K562 (cell line): Measurements from ENCODE around the gene DSCAM. TPM values are rescaled to one million over a fixed set of nuclear protein-coding genes. Genes with fewer than 3 reads are reported as not detected.
A peak's percentile ranks its signal among the peaks of the same experiment; 100 is the strongest.

Experiments
- ATAC-seq: fragments of 200-7000 bp; cut with Tn5 transposase; 3 replicates; pipeline ENCODE4 v1.9.1; 2020; ENCODE audit warnings: moderate library complexity
- BruUV-seq: library from RNA; stranded (reverse); fragments of 400-500 nt; replicated peaks from 2 replicates; lab custom pipeline; 2021; lab: Mats Ljungman, UMichigan
- CTCF ChIA-PET: fragments of 300-600 bp; formaldehyde crosslinking; extraction: SDS; loops from one replicate; lab custom pipeline; 2021; ENCODE audit warnings: low intra/inter-chr PET ratio; lab: Yijun Ruan, JAX
- POLR2A ChIA-PET: fragments of 300-600, 350-650 bp; sonication (Branson Sonifier 250); formaldehyde crosslinking; extraction: SDS; loops from one replicate; lab custom pipeline; 2021; ENCODE audit warnings: antibody characterized with exemption, inconsistent platforms; lab: Yijun Ruan, JAX
- DNase-seq, 4 experiments: peaks; one replicate each; pipeline versions ENCODE4 v3.0.0 to v3.0.0-alpha.2; 2011 to 2018; ENCODE audit warnings: low spot score in 3 of 4, mixed read lengths in 3 of 4; ENCODE audit errors: extremely low read depth in 1 of 4
- FAIRE-seq: peaks from 2 replicates; lab custom pipeline; 2011; peaks lifted over from hg19 to GRCh38; lab: Jason Lieb, UNC
- H2AFZ ChIP-seq: 2 replicates; pipeline ENCODE4 v1.6.0; 2011; ENCODE audit warnings: low read depth, low read length, control low read depth, inconsistent platforms
- H3K27ac ChIP-seq: fragments of 200-600 bp; 3 replicates; pipeline ENCODE4 v1.8.0; 2011; ENCODE audit warnings: low read depth, mild to moderate bottlenecking, control low read depth, inconsistent platforms, low read length, moderate library complexity, mixed read lengths; ENCODE audit errors: extremely low read depth
- H3K27me3 ChIP-seq, 2 experiments: fragments of 300-600 bp in 1 of 2; 2 replicates in 1 of 2; 3 replicates in 1 of 2; pipeline versions ENCODE4 v1.6.0 to v1.8.0; 2011; ENCODE audit warnings: inconsistent platforms in 2 of 2, low read length in 2 of 2, mild to moderate bottlenecking in 1 of 2, mixed read lengths in 1 of 2, moderate library complexity in 1 of 2; ENCODE audit not compliant: control insufficient read depth in 2 of 2, insufficient read depth in 2 of 2
- H3K36me3 ChIP-seq: fragments of 300-600 bp; 3 replicates; pipeline ENCODE4 v1.8.0; 2011; ENCODE audit warnings: mild to moderate bottlenecking, low read length, inconsistent platforms; ENCODE audit not compliant: control insufficient read depth, insufficient read depth
- H3K4me1 ChIP-seq, 2 experiments: fragments of 200-600 bp in 1 of 2; replicated peaks in 1 of 2; 2 replicates in 1 of 2; 3 replicates in 1 of 2; pipeline versions ENCODE4 v1.5.1 to v1.8.0; 2011; ENCODE audit warnings: inconsistent platforms in 2 of 2, low read length in 2 of 2, mild to moderate bottlenecking in 1 of 2, mixed read lengths in 1 of 2, moderate library complexity in 1 of 2; ENCODE audit not compliant: control insufficient read depth in 2 of 2, insufficient read depth in 2 of 2
- H3K4me2 ChIP-seq: 2 replicates; pipeline ENCODE4 v1.6.1; 2011; ENCODE audit warnings: low read length, control low read depth, inconsistent platforms, mixed read lengths; ENCODE audit not compliant: insufficient read depth
- H3K4me3 ChIP-seq: fragments of 200-600 bp; sonication (generic), shearing (Covaris generic); 2 replicates; pipeline ENCODE4 v1.5.1; 2016; ENCODE audit warnings: control low read depth, inconsistent platforms
- H3K79me2 ChIP-seq: fragments of 200-600 bp; 3 replicates; pipeline ENCODE4 v1.8.0; 2011; ENCODE audit warnings: low read length, inconsistent platforms; ENCODE audit not compliant: control insufficient read depth, insufficient read depth
- H3K9ac ChIP-seq, 2 experiments: 2 replicates each; pipeline versions ENCODE4 v1.6.0 to v1.6.1; 2011; ENCODE audit warnings: low read depth in 2 of 2, low read length in 2 of 2, control low read depth in 1 of 2, inconsistent platforms in 1 of 2, mild to moderate bottlenecking in 1 of 2, mixed read lengths in 1 of 2; ENCODE audit not compliant: insufficient read depth in 1 of 2
- H3K9me1 ChIP-seq: one replicate; pipeline ENCODE4 v1.6.0; 2011; ENCODE audit warnings: inconsistent platforms, mild to moderate bottlenecking, low read length, moderate library complexity; ENCODE audit not compliant: control insufficient read depth, insufficient read depth
- H3K9me3 ChIP-seq: replicated peaks from 2 replicates; pipeline ENCODE4 v1.5.1; 2011; ENCODE audit warnings: low read depth, low read length, inconsistent platforms; ENCODE audit not compliant: control insufficient read depth, insufficient read depth
- H4K20me1 ChIP-seq: replicated peaks from 2 replicates; pipeline ENCODE4 v1.6.1; 2011; ENCODE audit warnings: low read length, inconsistent platforms, mixed read lengths; ENCODE audit not compliant: control insufficient read depth, insufficient read depth
- C11orf30 ChIP-seq: fragments of 450-650 bp; IDR thresholded peaks from 2 replicates; pipeline ENCODE4 v1.6.1; 2016; ENCODE audit warnings: low read depth, mild to moderate bottlenecking
- DNMT1 ChIP-seq: fragments of 450-650 bp; IDR thresholded peaks from 2 replicates; pipeline ENCODE4 v1.6.1; 2016; ENCODE audit warnings: antibody characterized with exemption, mild to moderate bottlenecking
- HDAC1 ChIP-seq, 2 experiments: fragments of 450-650 bp; IDR thresholded peaks; 2 replicates each; pipeline ENCODE4 v1.6.1; 2016 to 2017; ENCODE audit warnings: inconsistent platforms in 1 of 2, mild to moderate bottlenecking in 1 of 2, moderate library complexity in 1 of 2
- HNRNPLL ChIP-seq: fragments of 200-400 bp; formaldehyde crosslinking; IDR thresholded peaks from 2 replicates; pipeline ENCODE4 v1.6.1; 2017; ENCODE audit warnings: low read length, low read depth, mild to moderate bottlenecking; ENCODE audit not compliant: poor library complexity, severe bottlenecking
- IRF2 ChIP-seq: sonication (generic); formaldehyde crosslinking; IDR thresholded peaks from 2 replicates; pipeline ENCODE4 v1.8.1; 2022; ENCODE audit warnings: mild to moderate bottlenecking, missing genetic modification reagents
- MAFG ChIP-seq: fragments of 450-650 bp; conservative IDR thresholded peaks from 2 replicates; pipeline ENCODE4 v1.6.1; 2016; ENCODE audit warnings: missing genetic modification characterization, missing compliant biosample characterization
- MYC ChIP-seq, 2 experiments: fragments of 250-450 bp in 1 of 2; sonication (Bioruptor Pico) in 1 of 2; IDR thresholded peaks; 2 replicates each; pipeline versions ENCODE4 v1.5.1 to v1.6.1; 2012 to 2021; ENCODE audit warnings: low read depth in 2 of 2, borderline replicate concordance in 1 of 2, improper control_type of control experiment in 1 of 2, low read length in 1 of 2, mild to moderate bottlenecking in 1 of 2, moderate library complexity in 1 of 2
- NCOA1 ChIP-seq: fragments of 450-650 bp; IDR thresholded peaks from 2 replicates; pipeline ENCODE4 v1.6.1; 2016; ENCODE audit warnings: low read depth
- NCOA6 ChIP-seq: fragments of 450-650 bp; IDR thresholded peaks from 2 replicates; pipeline ENCODE4 v1.6.1; 2017; ENCODE audit warnings: mild to moderate bottlenecking
- NELFE ChIP-seq: IDR thresholded peaks from 2 replicates; pipeline ENCODE4 v1.6.1; 2011; ENCODE audit warnings: mild to moderate bottlenecking; ENCODE audit not compliant: insufficient read depth, insufficient read length
- NR1H2 ChIP-seq: sonication (generic); formaldehyde crosslinking; IDR thresholded peaks from 2 replicates; pipeline ENCODE4 v1.4.0; 2020; ENCODE audit warnings: mild to moderate bottlenecking, missing genetic modification reagents
- STAT5A ChIP-seq: IDR thresholded peaks from 2 replicates; pipeline ENCODE4 v1.6.1; 2012; ENCODE audit warnings: low read length, inconsistent platforms, borderline replicate concordance
- THAP7 ChIP-seq: fragments of 250-450 bp; sonication (Bioruptor Pico); IDR thresholded peaks from 2 replicates; pipeline ENCODE4 v1.5.0; 2021
- THRB ChIP-seq: fragments of 450-650 bp; formaldehyde crosslinking; conservative IDR thresholded peaks from 2 replicates; pipeline ENCODE4 v1.4.0; 2022; ENCODE audit warnings: mild to moderate bottlenecking, missing genetic modification characterization
- UBTF ChIP-seq, 2 experiments: IDR thresholded peaks; 2 replicates each; pipeline ENCODE4 v1.6.1; 2012; ENCODE audit warnings: improper control_type of control experiment in 2 of 2, low read depth in 2 of 2, low read length in 2 of 2, borderline replicate concordance in 1 of 2
- ZNF24 ChIP-seq: fragments of 450-650 bp; IDR thresholded peaks from 2 replicates; pipeline ENCODE4 v1.6.1; 2016
- ZNF324 ChIP-seq: fragments of 250-450 bp; sonication (Bioruptor Pico); IDR thresholded peaks from 2 replicates; pipeline ENCODE4 v1.4.0; 2020; ENCODE audit warnings: mild to moderate bottlenecking
- ZNF354B ChIP-seq: fragments of 250-450 bp; sonication (Bioruptor Pico); IDR thresholded peaks from 2 replicates; pipeline ENCODE4 v1.4.0; 2020
- ZNF444 ChIP-seq: fragments of 250-450 bp; sonication (Bioruptor Pico); IDR thresholded peaks from 2 replicates; pipeline ENCODE4 v1.4.0; 2020; ENCODE audit warnings: mild to moderate bottlenecking, moderate library complexity
- WGBS: fragments of 100-300 bp; shearing (Covaris generic); methylation state at CpG from one replicate; pipeline ENCODE4 v1.1.6; 2016; ENCODE audit warnings: low coverage, mixed read lengths; ENCODE audit not compliant: insufficient coverage; ENCODE audit errors: missing lambda C conversion rate; 5-methylcytosine and 5-hydroxymethylcytosine counted together
- in situ Hi-C: fragments of 300-500 bp; cut with MboI; formaldehyde crosslinking; loops from 4 replicates; pipeline ENCODE4 v1.15.0; 2018; ENCODE audit warnings: inconsistent platforms, mixed read lengths
- intact Hi-C: fragments of 100-400 bp; cut with micrococcal nuclease; formaldehyde crosslinking; loops from 2 replicates; pipeline ENCODE4 v1.14.2; 2022
- polyA plus RNA-seq, 8 experiments: library from polyadenylated mRNA; depleted of rRNA in 4 of 8; stranded (reverse) in 5 of 8; unstranded in 3 of 8; fragments of >200 nt; fragmentation: Nextera tagmentation in 2 of 8; fragmentation: Illumina TruSeq in 1 of 8; extraction: Ambion mirVana in 2 of 8; extraction: Trizol in 1 of 8; gene quantifications; 2 replicates each; pipeline versions ENCODE4 v1.2.1 to v1.2.3, GENCODE V29; 2011 to 2014; ENCODE audit warnings: inconsistent platforms in 1 of 8, missing spikeins in 1 of 8
- total RNA-seq, 7 experiments: library from RNA; depleted of rRNA in 6 of 7; stranded (reverse); fragments of >200 nt in 6 of 7; fragmentation: Illumina TruSeq in 2 of 7; extraction: Trizol in 2 of 7; gene quantifications; 2 replicates each; pipeline versions ENCODE4 v1.2.1 to v1.2.3, GENCODE V29; 2011 to 2021; ENCODE audit warnings: low replicate concordance in 1 of 7

The DSCAM gene
- total and polyA plus RNA-seq, 9 of the 15 experiments (the other 6 are each of a cell fraction or from before 2014, with no cell fraction given) = not detected

GRCh38 chr21:40461008-40461407, 385.9 kb downstream of the DSCAM start (continued):
- TF ChIP-seq THAP7 (no peak), ZNF324 (CRISPR knock-in tag) (no peak), UBTF (IDR thresholded peaks at IDR 0.05; ENCODE audit: borderline replicate concordance in 1 of 2, low read depth in 2 of 2, low read length in 2 of 2) (no peak), HDAC1 (IDR thresholded peaks at IDR 0.05) (no peak), ZNF354B (CRISPR knock-in tag) (no peak), MYC (IDR thresholded peaks at IDR 0.05; ENCODE audit: low read depth, low read length) (no peak), MYC (CRISPR knock-in tag; IDR thresholded peaks at IDR 0.05; ENCODE audit: borderline replicate concordance, low read depth) (no peak), DNMT1 (no peak), NCOA1 (no peak), NR1H2 (CRISPR knock-in tag) (no peak)

- Histone ChIP-seq H3K27ac (no peak overlapping the region), H3K4me1 (no peaks in the 10 kb centered on the region), H3K36me3 (no peaks in the 10 kb centered on the region), H3K79me2 (no peaks in the 10 kb centered on the region), H3K27me3 (no peaks in the 10 kb centered on the region), H2AFZ (no peak overlapping the region), H3K9ac (no peak overlapping the region), H3K9me3 (no peaks in the 10 kb centered on the region; the same call in 1 of the 2 replicates), H3K9me1 (no peaks in the 10 kb centered on the region), H3K4me2 (no peak overlapping the region), H4K20me1 (no peaks in the 10 kb centered on the region), H3K4me3 (no peak overlapping the region)
- DNase-seq (no peak), FAIRE-seq (no peak), ATAC-seq (no peak)
- 0% methylated on average over 2 of the region's 2 CpGs for WGBS
- POLR2A ChIA-PET = no interaction called here
- no TSS peak for BruUV-seq
- in situ Hi-C loops (no loop called here), intact Hi-C loops (no loop called here)
- CTCF ChIA-PET = no interaction called here
- TF ChIP-seq IRF2 (CRISPR knock-in tag) (no peak), HNRNPLL (no peak), THRB (CRISPR knock-in tag) (no peak), NCOA6 (no peak), MAFG (peak; percentile 28; the same call in 1 of the 2 replicates), STAT5A (no peak), ZNF444 (CRISPR knock-in tag) (no peak), ZNF24 (no peak), NELFE (no peak), C11orf30 (0 out of 2 replicates have a peak, but pooled peaks have one; percentile 8)
Observed at GRCh38 chr21:40457741-40458140, 389.2 kb downstream of the DSCAM start.
